Psoas muscle (tissue), 8 donors: Measurements from ENCODE around the gene KLHL36. TPM values are rescaled to one million over a fixed set of nuclear protein-coding genes. Genes with fewer than 3 reads are reported as not detected.
A peak's percentile ranks its signal among the peaks of the same experiment; 100 is the strongest.

ENCODE experiments used
- ATAC-seq, 4 donors: fragments of 200-7000 bp; cut with Tn5 transposase; one replicate each; pipeline ENCODE4 v1.9.1; 2020; ENCODE audit warnings: moderate library complexity in 3 of 4, mild to moderate bottlenecking in 2 of 4
- DNase-seq, 2 donors: peaks; one replicate each; pipeline ENCODE4 v3.0.0-alpha.2; 2020
- H3K27ac ChIP-seq: fragments of 200-600 bp; one replicate; pipeline ENCODE4 v1.8.0; 2022
- H3K27me3 ChIP-seq, 3 donors: fragments of 200-600 bp in 1 of 3; one replicate each; pipeline versions ENCODE4 v1.6.1 to v1.8.0; 2013 to 2022; ENCODE audit warnings: low read length in 2 of 3, mild to moderate bottlenecking in 2 of 3, moderate library complexity in 1 of 3; ENCODE audit not compliant: insufficient read depth in 3 of 3
- H3K36me3 ChIP-seq, 2 donors: fragments of 200-600 bp in 1 of 2; one replicate each; pipeline versions ENCODE4 v1.6.1 to v1.8.0; 2013 to 2022; ENCODE audit warnings: low read depth in 1 of 2, mild to moderate bottlenecking in 1 of 2, moderate library complexity in 1 of 2; ENCODE audit not compliant: insufficient read depth in 1 of 2
- H3K4me1 ChIP-seq: fragments of 200-600 bp; one replicate; pipeline ENCODE4 v1.8.0; 2022
- H3K4me3 ChIP-seq: fragments of 200-600 bp; one replicate; pipeline ENCODE4 v1.8.0; 2022; ENCODE audit warnings: mild to moderate bottlenecking
- H3K9me3 ChIP-seq: fragments of 200-600 bp; one replicate; pipeline ENCODE4 v1.8.0; 2022
- CTCF ChIP-seq: fragments of 200-600 bp; IDR thresholded peaks from one replicate; pipeline ENCODE4 v1.8.0; 2022; ENCODE audit warnings: antibody characterized with exemption
- WGBS, 3 donors: extraction: QIAGEN DNeasy Blood & Tissue Kit; methylation state at CpG; one replicate each; pipeline versions ENCODE4 v1.1.6 to v1.1.7; 2013; 5-methylcytosine and 5-hydroxymethylcytosine counted together
- intact Hi-C, 2 donors: fragments of 100-400 bp; cut with DNase I; formaldehyde crosslinking; loops; one replicate each; pipeline versions ENCODE4 v1.11.0 to v1.14.2; 2022
- polyA plus RNA-seq, 3 donors: library from polyadenylated mRNA; stranded (reverse); fragments of 200-250 nt; gene quantifications; one replicate each; pipeline ENCODE4 v1.2.3, GENCODE V29; 2013
- total RNA-seq, 4 donors: library from RNA; stranded (reverse); fragmentation: NEBNext Ultra II Directional in 2 of 4; extraction: Animal tissue kit (Norgen Biotek cat#: 25700) in 2 of 4; gene quantifications; one replicate each; pipeline versions ENCODE4 v1.2.1 to v1.2.4, GENCODE V29; 2021 to 2023
- donor health status: healthy with polysubstance abuse.
- donor health status: DM: no; HTN: no; CAD: no; lungs with moderate emphysema.
- donor health status: Bipolar disorder and iron deficiency.
- donor health status: healthy.
- donor health status: DM: yes; HTN: yes; CAD: no.
- donor health status: DM: no; HTN: no; CAD: no.
- donor health status: DM: no; HTN: no; CAD: no.
- donor health status: DM: yes; HTN: yes; CAD: no.

Gene KLHL36
- total and polyA plus RNA-seq, 7 donors, result 5.9 to 19.3 (median 13.1) TPM

- H3K27me3 ChIP-seq, result peaks cover 0 to 4% (median 0%) of the 10 kb centered on the region in 3 donors
- no peaks in the 10 kb centered on the region for H3K9me3 ChIP-seq
- H3K27ac ChIP-seq, result no peak overlapping the region
- H3K4me3 ChIP-seq, result no peak overlapping the region
- no peak for TF ChIP-seq CTCF
- intact Hi-C loops, result no loop called here
- ATAC-seq (no peak), DNase-seq (no peak)
- 76 to 87% (median 80%) methylated on average over 6 of the region's 6 CpGs for WGBS, 3 donors
- peaks cover 11% of the 10 kb centered on the region for H3K4me1 ChIP-seq
- H3K36me3 ChIP-seq, result no peaks in the 10 kb centered on the region
Measured at GRCh38 chr16:84641643-84642358, 6.5 kb upstream of the KLHL36 start.

- no peaks in the 10 kb centered on the region for H3K9me3 ChIP-seq
- DNase-seq (peak; percentile 80 to 88), ATAC-seq (peak; percentile 78 to 88 (median 82))
- H3K27ac ChIP-seq, result peak overlapping the region; percentile 67
- intact Hi-C loops, result no loop called here
- H3K27me3 ChIP-seq, result peaks cover 0 to 4% (median 0%) of the 10 kb centered on the region in 3 donors
- no peaks in the 10 kb centered on the region for H3K36me3 ChIP-seq
- 19 to 30% (median 21%) methylated on average over 8 of the region's 8 CpGs for WGBS, 3 donors
- TF ChIP-seq CTCF, result no peak
- no peak overlapping the region for H3K4me3 ChIP-seq
- H3K4me1 ChIP-seq, result peaks cover 11% of the 10 kb centered on the region
Measured at GRCh38 chr16:84643180-84643583, 5.1 kb upstream of the KLHL36 start.

GRCh38 chr16:84643674-84644073 lies 4.6 kb upstream of the KLHL36 start:
- no peaks in the 10 kb centered on the region for H3K9me3 ChIP-seq
- WGBS, 3 donors, result 40 to 57% (median 53%) methylated on average over 4 of the region's 4 CpGs
- no peak for DNase-seq
- peaks cover 11% of the 10 kb centered on the region for H3K4me1 ChIP-seq
- no peak overlapping the region for H3K4me3 ChIP-seq
- intact Hi-C loops, result no loop called here
- peaks cover 0 to 4% (median 0%) of the 10 kb centered on the region in 3 donors for H3K27me3 ChIP-seq
- TF ChIP-seq CTCF, result no peak
- peak overlapping the region; percentile 67 for H3K27ac ChIP-seq
- ATAC-seq, result peak in 1 of 4 donors; percentile 15
- no peaks in the 10 kb centered on the region for H3K36me3 ChIP-seq

- ATAC-seq (peak; percentile 40 to 58 (median 50)), DNase-seq (peak; percentile 41 to 65)
- WGBS, 3 donors, result 1 to 8% (median 2%) methylated on average over 33 to 95 of the region's 96 CpGs
- intact Hi-C loops, result loop anchor here in 1 of 2 donors (5.0 kb wide), 1 partner anchor 273 kb away; no protein-coding TSS in a partner anchor
- Histone ChIP-seq H3K36me3 (peaks cover 0 to 29% of the 10 kb centered on the region in 2 donors), H3K4me3 (peak overlapping the region; percentile 75), H3K27me3 (no peaks in the 10 kb centered on the region), H3K4me1 (peaks cover under 1% of the 10 kb centered on the region), H3K9me3 (no peaks in the 10 kb centered on the region), H3K27ac (peak overlapping the region; percentile 70)
- TF ChIP-seq CTCF, result no peak
Measured at GRCh38 chr16:84648595-84649510, 542 bp downstream of the KLHL36 start.
